ENCODE data around the gene REXO1. TPM values are rescaled to one million over a fixed set of nuclear protein-coding genes. Genes with fewer than 3 reads are reported as not detected.
"Not testable (repeated sequence)": the region's sequence is repeated elsewhere in the genome, so short reads cannot be mapped to it uniquely, and the experiment has no call there.

REXO1 gene
- total and polyA plus RNA-seq, 9 of the 15 experiments (the other 6 are each of a cell fraction or from before 2014, with no cell fraction given): 0.04 to 63.3 (median 15.8) TPM

GRCh38 chr19:1878583-1878982, 30.3 kb upstream of the REXO1 start:
- H3K27ac ChIP-seq (ENCODE audit: extremely low read depth, low read depth, low read length); H3K27me3 ChIP-seq (ENCODE audit: control insufficient read depth in 2 of 2, insufficient read depth in 2 of 2, low read length in 2 of 2); BruUV-seq (replicated peaks); in situ Hi-C loops (cut with MboI); H3K9me1 ChIP-seq (ENCODE audit: control insufficient read depth, insufficient read depth, low read length); CTCF ChIA-PET (ENCODE audit: low intra/inter-chr PET ratio); ATAC-seq; H2AFZ ChIP-seq (ENCODE audit: low read depth, low read length); FAIRE-seq; H3K9me3 ChIP-seq (replicated peaks; ENCODE audit: control insufficient read depth, insufficient read depth, low read depth, low read length); H3K4me3 ChIP-seq; H3K9ac ChIP-seq (ENCODE audit: insufficient read depth in 1 of 2, low read depth in 2 of 2, low read length in 2 of 2); DNase-seq (ENCODE audit: extremely low read depth in 1 of 4, low spot score in 3 of 4); intact Hi-C loops (cut with micrococcal nuclease); H3K4me2 ChIP-seq (ENCODE audit: insufficient read depth, low read length); POLR2A ChIA-PET: not testable (repeated sequence)
- WGBS (ENCODE audit: insufficient coverage, low coverage, missing lambda C conversion rate): 88% methylated on average over 2 of the region's 8 CpGs
- H3K36me3 ChIP-seq (ENCODE audit: control insufficient read depth, insufficient read depth, low read length): peaks cover 33% of the 10 kb centered on the region; the same call in 2 of the 3 replicates
- H4K20me1 ChIP-seq (replicated peaks; ENCODE audit: control insufficient read depth, insufficient read depth, low read length): peaks cover 28% of the 10 kb centered on the region; the same call in 1 of the 2 replicates
- H3K79me2 ChIP-seq (ENCODE audit: control insufficient read depth, insufficient read depth, low read length): peaks cover 57% of the 10 kb centered on the region
- H3K4me1 ChIP-seq (replicated peaks in 1 of 2; ENCODE audit: control insufficient read depth in 2 of 2, insufficient read depth in 2 of 2, low read length in 2 of 2): peaks cover 23 to 53% of the 10 kb centered on the region in 2 experiments

- 90% methylated on average over 6 of the region's 47 CpGs for WGBS (ENCODE audit: insufficient coverage, low coverage, missing lambda C conversion rate)
- H3K9me3 ChIP-seq (replicated peaks; ENCODE audit: control insufficient read depth, insufficient read depth, low read depth, low read length); in situ Hi-C loops (cut with MboI); H3K9me1 ChIP-seq (ENCODE audit: control insufficient read depth, insufficient read depth, low read length); H3K27ac ChIP-seq (ENCODE audit: extremely low read depth, low read depth, low read length); BruUV-seq (replicated peaks); FAIRE-seq; H3K4me2 ChIP-seq (ENCODE audit: insufficient read depth, low read length); DNase-seq (ENCODE audit: extremely low read depth in 1 of 4, low spot score in 3 of 4); ATAC-seq; intact Hi-C loops (cut with micrococcal nuclease); H3K4me3 ChIP-seq; H3K27me3 ChIP-seq (ENCODE audit: control insufficient read depth in 2 of 2, insufficient read depth in 2 of 2, low read length in 2 of 2); H3K9ac ChIP-seq (ENCODE audit: insufficient read depth in 1 of 2, low read depth in 2 of 2, low read length in 2 of 2); CTCF ChIA-PET (ENCODE audit: low intra/inter-chr PET ratio); H2AFZ ChIP-seq (ENCODE audit: low read depth, low read length): not testable (repeated sequence)
- Histone ChIP-seq H3K79me2 (ENCODE audit: control insufficient read depth, insufficient read depth, low read length) (peaks cover 57% of the 10 kb centered on the region), H3K4me1 (replicated peaks in 1 of 2; ENCODE audit: control insufficient read depth in 2 of 2, insufficient read depth in 2 of 2, low read length in 2 of 2) (peaks cover 23 to 54% of the 10 kb centered on the region in 2 experiments), H4K20me1 (replicated peaks; ENCODE audit: control insufficient read depth, insufficient read depth, low read length) (peaks cover 15% of the 10 kb centered on the region; the same call in 1 of the 2 replicates), H3K36me3 (ENCODE audit: control insufficient read depth, insufficient read depth, low read length) (peaks cover 29% of the 10 kb centered on the region; the same call in 2 of the 3 replicates)
- POLR2A ChIA-PET: interaction anchor here (1.1 kb wide), 1 partner anchor 43 kb away, joined by 3 read pairs; no protein-coding TSS in a partner anchor
Measured at GRCh38 chr19:1877280-1877660, 29.0 kb upstream of the REXO1 start.

All from K562 (cell line).